ENCODE data around the gene EPB41L4A. TPM values are rescaled to one million over a fixed set of nuclear protein-coding genes. Genes with fewer than 3 reads are reported as not detected.

EPB41L4A gene
- total RNA-seq, 6 donors from 2014 or later, result 15.9 to 45.1 (median 28.1) TPM

- DNase-seq (no peak), ATAC-seq (ENCODE audit: low FRiP score in 2 of 2) (no peak)
- no peaks in the 10 kb centered on the region for H3K27me3 ChIP-seq
- H3K9me3 ChIP-seq, result no peaks in the 10 kb centered on the region
- TF ChIP-seq POLR2AphosphoS5 (IDR thresholded peaks at IDR 0.05), result no peak
- TF ChIP-seq POLR2A (IDR thresholded peaks at IDR 0.05), result no peak
- no peak for TF ChIP-seq EP300 (IDR thresholded peaks at IDR 0.05)
- TF ChIP-seq CTCF (IDR thresholded peaks at IDR 0.05), result no peak
- no peak overlapping the region for H3K27ac ChIP-seq
- H3K4me3 ChIP-seq, result no peak overlapping the region
- peaks cover 0 to 4% (median 1%) of the 10 kb centered on the region in 4 donors for H3K4me1 ChIP-seq
- H3K36me3 ChIP-seq, result peaks cover 0 to 8% (median 0%) of the 10 kb centered on the region in 4 donors
- 89% methylated on average over 1 of the region's 1 CpG for WGBS, 2 donors
Measured at GRCh38 chr5:112234000-112234399, 185.1 kb downstream of the EPB41L4A start.

GRCh38 chr5:112232667-112233066 lies 186.4 kb downstream of the EPB41L4A start:
- no peak for ATAC-seq (ENCODE audit: low FRiP score in 2 of 2)
- no peak for DNase-seq
- WGBS, 2 donors, result 54 to 93% methylated on average over 1 of the region's 1 CpG

GRCh38 chr5:112230606-112231005 lies 188.5 kb downstream of the EPB41L4A start:
- H3K27me3 ChIP-seq, result no peaks in the 10 kb centered on the region
- no peaks in the 10 kb centered on the region for H3K9me3 ChIP-seq
- DNase-seq (no peak), ATAC-seq (ENCODE audit: low FRiP score in 2 of 2) (no peak)
- H3K27ac ChIP-seq, result no peak overlapping the region
- peaks cover 0 to 14% (median 10%) of the 10 kb centered on the region in 4 donors for H3K4me1 ChIP-seq
- no peak overlapping the region for H3K4me3 ChIP-seq
- H3K36me3 ChIP-seq, result peaks cover 0 to 8% (median 0%) of the 10 kb centered on the region in 4 donors
- TF ChIP-seq EP300 (IDR thresholded peaks at IDR 0.05) (no peak), POLR2A (IDR thresholded peaks at IDR 0.05) (no peak), CTCF (IDR thresholded peaks at IDR 0.05) (no peak), POLR2AphosphoS5 (IDR thresholded peaks at IDR 0.05) (no peak)
- WGBS, 2 donors, result 73% methylated on average over 4 of the region's 4 CpGs

More at GRCh38 chr5:112232667-112233066, 186.4 kb downstream of the EPB41L4A start:
- no peak overlapping the region for H3K4me3 ChIP-seq
- no peaks in the 10 kb centered on the region for H3K9me3 ChIP-seq
- TF ChIP-seq EP300 (IDR thresholded peaks at IDR 0.05), result no peak
- TF ChIP-seq POLR2A (IDR thresholded peaks at IDR 0.05), result no peak
- TF ChIP-seq CTCF (IDR thresholded peaks at IDR 0.05), result no peak
- no peak for TF ChIP-seq POLR2AphosphoS5 (IDR thresholded peaks at IDR 0.05)
- H3K27me3 ChIP-seq, result no peaks in the 10 kb centered on the region
- H3K4me1 ChIP-seq, result peaks cover 0 to 14% (median 10%) of the 10 kb centered on the region in 4 donors
- peaks cover 0 to 8% (median 0%) of the 10 kb centered on the region in 4 donors for H3K36me3 ChIP-seq
- no peak overlapping the region for H3K27ac ChIP-seq

GRCh38 chr5:112228667-112229066 lies 190.4 kb downstream of the EPB41L4A start:
- H3K4me3 ChIP-seq, result no peak overlapping the region
- 0 to 5% methylated on average over 2 of the region's 2 CpGs for WGBS, 2 donors

More at GRCh38 chr5:112228667-112229066, 190.4 kb downstream of the EPB41L4A start:
- H3K4me1 ChIP-seq, result peaks cover 0 to 14% (median 10%) of the 10 kb centered on the region in 4 donors
- DNase-seq, result peak in 1 of 2 donors; percentile 90
- H3K36me3 ChIP-seq, result peaks cover 0 to 6% (median 0%) of the 10 kb centered on the region in 4 donors
- peak in 1 of 4 donors; percentile 23 for TF ChIP-seq EP300 (IDR thresholded peaks at IDR 0.05)
- peak in 1 of 2 donors; percentile 60 for TF ChIP-seq POLR2AphosphoS5 (IDR thresholded peaks at IDR 0.05)
- TF ChIP-seq CTCF (IDR thresholded peaks at IDR 0.05), result no peak
- TF ChIP-seq POLR2A (IDR thresholded peaks at IDR 0.05), result no peak
- H3K27ac ChIP-seq, result peak overlapping the region in 1 of 4 donors; percentile 5
- H3K9me3 ChIP-seq, result no peaks in the 10 kb centered on the region
- H3K27me3 ChIP-seq, result no peaks in the 10 kb centered on the region
- ATAC-seq (ENCODE audit: low FRiP score in 2 of 2), result peak; percentile 85 to 96
